ENCODE measurements around the gene KIAA0232.

The KIAA0232 gene

GRCh38 chr4:6782846-6783110 is 251 bp downstream of the KIAA0232 start:
- ATAC-seq, result no peak
- TF ChIP-seq PATZ1 (CRISPR knock-in tag; IDR thresholded peaks at IDR 0.05; ENCODE audit: borderline replicate concordance) (no peak), ZFP30 (CRISPR knock-in tag; IDR thresholded peaks at IDR 0.05) (no peak), BACH2 (CRISPR knock-in tag; IDR thresholded peaks at IDR 0.05; ENCODE audit: borderline replicate concordance) (no peak), ZNF70 (CRISPR knock-in tag; IDR thresholded peaks at IDR 0.05) (no peak), ISL1 (CRISPR knock-in tag; IDR thresholded peaks at IDR 0.05) (no peak), ZNF8 (CRISPR knock-in tag; IDR thresholded peaks at IDR 0.05) (no peak), PPARA (CRISPR knock-in tag; IDR thresholded peaks at IDR 0.05; ENCODE audit: borderline replicate concordance) (no peak), SNAI2 (CRISPR knock-in tag; IDR thresholded peaks at IDR 0.05) (no peak), TCF4 (CRISPR knock-in tag; IDR thresholded peaks at IDR 0.05; ENCODE audit: borderline replicate concordance) (no peak), ESRRG (CRISPR knock-in tag; IDR thresholded peaks at IDR 0.05) (no peak), OSR1 (CRISPR knock-in tag; IDR thresholded peaks at IDR 0.05) (no peak), ARNTL (CRISPR knock-in tag; IDR thresholded peaks at IDR 0.05; ENCODE audit: borderline replicate concordance, low read depth) (no peak)

GRCh38 chr4:6783111-6783981 is 819 bp downstream of the KIAA0232 start:
- TF ChIP-seq ZFP3 (CRISPR knock-in tag; IDR thresholded peaks at IDR 0.05), result no peak
- ATAC-seq, result peak; percentile 89

GRCh38 chr4:6785572-6785925 is 3.0 kb downstream of the KIAA0232 start:
- no peak for ATAC-seq
- no peak for TF ChIP-seq GLIS3 (CRISPR knock-in tag; IDR thresholded peaks at IDR 0.05)
- no peak for TF ChIP-seq OSR1 (CRISPR knock-in tag; IDR thresholded peaks at IDR 0.05)
- no peak for TF ChIP-seq ESRRG (CRISPR knock-in tag; IDR thresholded peaks at IDR 0.05)
- TF ChIP-seq TCF4 (CRISPR knock-in tag; IDR thresholded peaks at IDR 0.05; ENCODE audit: borderline replicate concordance), result no peak
- TF ChIP-seq RARB (CRISPR knock-in tag; IDR thresholded peaks at IDR 0.05), result no peak
- no peak for TF ChIP-seq BACH2 (CRISPR knock-in tag; IDR thresholded peaks at IDR 0.05; ENCODE audit: borderline replicate concordance)
- TF ChIP-seq CREB5 (CRISPR knock-in tag; IDR thresholded peaks at IDR 0.05; ENCODE audit: low read depth), result no peak
- TF ChIP-seq CSRNP3 (CRISPR knock-in tag; IDR thresholded peaks at IDR 0.05), result no peak
- TF ChIP-seq ZNF70 (CRISPR knock-in tag; IDR thresholded peaks at IDR 0.05), result no peak
- no peak for TF ChIP-seq ARNTL (CRISPR knock-in tag; IDR thresholded peaks at IDR 0.05; ENCODE audit: borderline replicate concordance, low read depth)
- TF ChIP-seq ISL1 (CRISPR knock-in tag; IDR thresholded peaks at IDR 0.05), result no peak
- TF ChIP-seq TSHZ2 (CRISPR knock-in tag; IDR thresholded peaks at IDR 0.05), result no peak
- TF ChIP-seq POU6F1 (CRISPR knock-in tag; IDR thresholded peaks at IDR 0.05; ENCODE audit: borderline replicate concordance, low read depth), result no peak
- TF ChIP-seq SNAI2 (CRISPR knock-in tag; IDR thresholded peaks at IDR 0.05), result no peak
- TF ChIP-seq TOX (CRISPR knock-in tag; IDR thresholded peaks at IDR 0.05; ENCODE audit: borderline replicate concordance), result no peak

Measured in SK-N-SH treated with all-trans-retinoic acid at 6 μM for 48 hours (cell line).